Measurements from ENCODE around the gene PCDH15. TPM values are rescaled to one million over a fixed set of nuclear protein-coding genes. Genes with fewer than 3 reads are reported as not detected.
A peak's percentile ranks its signal among the peaks of the same experiment; 100 is the strongest.

Gene PCDH15
- polyA plus RNA-seq, 4 donors, result 4.0 to 12.9 (median 9.6) TPM

- DNase-seq (ENCODE audit: low read depth in 4 of 4, low spot score in 3 of 4), result no peak
These were observed 92.4 kb downstream of the PCDH15 start for GRCh38 chr10:54708591-54708990.

GRCh38 chr10:54708021-54708420, 93.0 kb downstream of the PCDH15 start:
- no peak for DNase-seq (ENCODE audit: low read depth in 4 of 4, low spot score in 3 of 4)

GRCh38 chr10:54702583-54703485, 98.2 kb downstream of the PCDH15 start:
- no peak for DNase-seq (ENCODE audit: low read depth in 4 of 4, low spot score in 3 of 4)

- no peak for DNase-seq (ENCODE audit: low read depth in 4 of 4, low spot score in 3 of 4)
These were observed 109.7 kb downstream of the PCDH15 start for GRCh38 chr10:54691331-54691730.

GRCh38 chr10:54682554-54682953, 118.5 kb downstream of the PCDH15 start:
- DNase-seq (ENCODE audit: low read depth in 4 of 4, low spot score in 3 of 4), result no peak

GRCh38 chr10:54681136-54681535, 119.9 kb downstream of the PCDH15 start:
- no peak for DNase-seq (ENCODE audit: low read depth in 4 of 4, low spot score in 3 of 4)

- DNase-seq (ENCODE audit: low read depth in 4 of 4, low spot score in 3 of 4), result no peak
These were observed 133.9 kb downstream of the PCDH15 start for GRCh38 chr10:54667136-54667535.

GRCh38 chr10:54666192-54666591, 134.8 kb downstream of the PCDH15 start:
- DNase-seq (ENCODE audit: low read depth in 4 of 4, low spot score in 3 of 4), result no peak

GRCh38 chr10:54665095-54665494, 135.9 kb downstream of the PCDH15 start:
- DNase-seq (ENCODE audit: low read depth in 4 of 4, low spot score in 3 of 4), result no peak

- DNase-seq (ENCODE audit: low read depth in 4 of 4, low spot score in 3 of 4), result no peak
These were observed 140.6 kb downstream of the PCDH15 start for GRCh38 chr10:54660397-54660796.

- DNase-seq (ENCODE audit: low read depth in 4 of 4, low spot score in 3 of 4), result no peak
These were observed 144.4 kb downstream of the PCDH15 start for GRCh38 chr10:54656643-54657042.

- DNase-seq (ENCODE audit: low read depth in 4 of 4, low spot score in 3 of 4), result no peak
These were observed 147.5 kb downstream of the PCDH15 start for GRCh38 chr10:54653518-54653917.

- DNase-seq (ENCODE audit: low read depth in 4 of 4, low spot score in 3 of 4), result no peak
These were observed 150.5 kb downstream of the PCDH15 start for GRCh38 chr10:54650547-54650946.

GRCh38 chr10:54622017-54622416, 179.0 kb downstream of the PCDH15 start:
- DNase-seq (ENCODE audit: low read depth in 4 of 4, low spot score in 3 of 4), result no peak

GRCh38 chr10:54620352-54620751, 180.7 kb downstream of the PCDH15 start:
- DNase-seq (ENCODE audit: low read depth in 4 of 4, low spot score in 3 of 4), result no peak

- peak in 1 of 4 donors; percentile 11 for DNase-seq (ENCODE audit: low read depth in 4 of 4, low spot score in 3 of 4)
These were observed 187.0 kb downstream of the PCDH15 start for GRCh38 chr10:54614072-54614471.

- DNase-seq (ENCODE audit: low read depth in 4 of 4, low spot score in 3 of 4), result no peak
These were observed 187.9 kb downstream of the PCDH15 start for GRCh38 chr10:54613162-54613561.

GRCh38 chr10:54609423-54609822, 191.6 kb downstream of the PCDH15 start:
- no peak for DNase-seq (ENCODE audit: low read depth in 4 of 4, low spot score in 3 of 4)

GRCh38 chr10:54607983-54608382, 193.0 kb downstream of the PCDH15 start:
- DNase-seq (ENCODE audit: low read depth in 4 of 4, low spot score in 3 of 4), result no peak

- no peak for DNase-seq (ENCODE audit: low read depth in 4 of 4, low spot score in 3 of 4)
These were observed 206.7 kb downstream of the PCDH15 start for GRCh38 chr10:54594289-54594688.

- DNase-seq (ENCODE audit: low read depth in 4 of 4, low spot score in 3 of 4), result no peak
These were observed 213.1 kb downstream of the PCDH15 start for GRCh38 chr10:54587971-54588370.

GRCh38 chr10:54585572-54585971, 215.5 kb downstream of the PCDH15 start:
- DNase-seq (ENCODE audit: low read depth in 4 of 4, low spot score in 3 of 4), result no peak

All from left renal pelvis (tissue), 4 donors.